Choroid plexus epithelial cell (primary cell): ENCODE data around the gene ZNF101.

Experiments used
- DNase-seq: peaks from one replicate; pipeline ENCODE4 v3.0.0-alpha.2; 2010; ENCODE audit warnings: low read depth
- H3K4me3 ChIP-seq: 2 replicates; pipeline ENCODE4 v1.5.1; 2011; ENCODE audit warnings: low read depth, mild to moderate bottlenecking, control low read depth, low read length, moderate library complexity
- CTCF ChIP-seq: conservative IDR thresholded peaks from 2 replicates; pipeline ENCODE4 v1.5.1; 2011; ENCODE audit warnings: low read depth, mild to moderate bottlenecking, control low read depth, inconsistent platforms, low read length, moderate library complexity

Gene ZNF101

GRCh38 chr19:19633711-19634515 lies 34.7 kb upstream of the ZNF101 start:
- TF ChIP-seq CTCF = no peak
- H3K4me3 ChIP-seq = no peak overlapping the region
- DNase-seq = no peak

- H3K4me3 ChIP-seq = no peak overlapping the region
- no peak for DNase-seq
- TF ChIP-seq CTCF = no peak
Observed at GRCh38 chr19:19634516-19635312, 33.9 kb upstream of the ZNF101 start.

GRCh38 chr19:19635313-19635702 lies 33.3 kb upstream of the ZNF101 start:
- TF ChIP-seq CTCF = no peak
- no peak for DNase-seq

GRCh38 chr19:19636573-19637185 lies 32.0 kb upstream of the ZNF101 start:
- DNase-seq = no peak
- TF ChIP-seq CTCF = no peak

More at GRCh38 chr19:19635313-19635702, 33.3 kb upstream of the ZNF101 start:
- H3K4me3 ChIP-seq = no peak overlapping the region

GRCh38 chr19:19637186-19637522 lies 31.5 kb upstream of the ZNF101 start:
- H3K4me3 ChIP-seq = no peak overlapping the region
- TF ChIP-seq CTCF = no peak
- no peak for DNase-seq

More at GRCh38 chr19:19636573-19637185, 32.0 kb upstream of the ZNF101 start:
- no peak overlapping the region for H3K4me3 ChIP-seq

- no peak overlapping the region for H3K4me3 ChIP-seq
- no peak for TF ChIP-seq CTCF
- DNase-seq = no peak
Observed at GRCh38 chr19:19637523-19638251, 31.0 kb upstream of the ZNF101 start.
